Activated CD4-positive, alpha-beta memory T cell treated with anti-CD3 and anti-CD28 coated beads, Interleukin-2, amount 10 ng/mL, durations not matched to agents 7 days and 5 days (primary cell): ENCODE measurements around the gene HAVCR2. TPM values are rescaled to one million over a fixed set of nuclear protein-coding genes. Genes with fewer than 3 reads are reported as not detected.

Source experiments
- total RNA-seq, 2 experiments: library from RNA; stranded (reverse); gene quantifications; one replicate each; pipeline ENCODE4 v1.2.3, GENCODE V29; 2021

Gene HAVCR2
- total RNA-seq, 2 experiments from 2014 or later = 62.4 to 66.9 TPM

Other genes with a start within 250 kb of the HAVCR2 start
- gene TIMD4, start 145.8 kb downstream of the HAVCR2 start, total RNA-seq = 1 to 10 TPM; 2.4 TPM
- 1 to 10 TPM; 3.6 to 3.7 TPM for gene HAVCR1, start 49.9 kb downstream of the HAVCR2 start, total RNA-seq
- gene MED7, start 33.8 kb upstream of the HAVCR2 start, total RNA-seq = 10 to 100 TPM; 16.8 to 17.7 TPM
- gene GARIN3, start 57.2 kb upstream of the HAVCR2 start, total RNA-seq = under 1 TPM in 1 of 2 experiments, not detected in 1; 0.13 TPM
- 100 to 1,000 TPM; 247 to 249 TPM for gene ITK, start 71.8 kb upstream of the HAVCR2 start, total RNA-seq
- gene CYFIP2, start 157.1 kb upstream of the HAVCR2 start, total RNA-seq = 100 to 1,000 TPM; 337 to 354 TPM